Hepatocyte (in vitro differentiated cells): Measurements from ENCODE around the gene C19orf53.

ENCODE experiments used
- EZH2 ChIP-seq: fragments of 200-600 bp; sonication (generic); IDR thresholded peaks from 2 replicates; pipeline ENCODE4 v1.6.1; 2016; ENCODE audit warnings: antibody characterized with exemption, mild to moderate bottlenecking, borderline replicate concordance
- TF ChIP-seq, protein P1 (sequence below): fragments of 200-600 bp; sonication (generic); IDR thresholded peaks from 2 replicates; pipeline ENCODE4 v1.5.1; 2016; ENCODE audit warnings: antibody characterized with exemption, mild to moderate bottlenecking; ENCODE audit not compliant: poor library complexity

DNA sequence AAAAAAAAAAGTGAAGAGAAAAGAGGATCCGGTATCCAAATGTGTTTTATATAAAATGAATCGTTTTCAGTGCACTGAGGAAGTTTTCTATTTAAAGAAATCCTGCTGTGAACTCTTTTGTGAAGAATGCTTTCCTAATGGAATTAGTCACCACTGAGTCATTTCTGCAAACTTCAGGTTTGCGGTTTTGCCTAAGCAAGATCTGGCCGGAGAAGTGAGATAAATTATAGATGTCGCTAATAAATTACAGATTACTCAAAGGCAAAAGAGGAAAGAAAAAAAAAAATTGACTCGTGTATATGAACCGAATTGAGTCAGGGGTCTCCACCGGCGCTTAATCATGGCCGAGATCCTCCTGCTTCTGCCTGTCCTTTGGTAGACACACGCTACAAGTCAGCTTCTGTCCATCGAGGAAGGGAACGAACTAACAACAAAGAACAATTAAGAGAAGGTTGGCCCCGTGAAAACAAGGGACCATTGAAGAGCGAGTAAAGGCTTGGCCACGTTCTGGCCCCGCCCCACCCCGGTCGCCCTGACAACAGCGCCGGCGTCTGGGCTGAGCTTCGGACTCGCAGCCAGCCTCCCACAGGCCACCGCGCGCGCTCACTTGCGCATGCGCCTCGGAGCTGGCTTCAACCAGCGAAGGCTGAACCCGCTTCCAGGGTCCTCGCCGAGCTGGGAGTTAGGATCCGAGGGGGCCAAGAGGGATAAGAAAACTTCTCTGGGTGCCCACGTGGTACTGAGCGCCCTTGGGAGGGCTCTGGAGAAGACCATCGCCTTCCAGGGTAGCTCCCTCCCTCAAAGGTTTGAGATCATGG is 42.9 kb upstream of the C19orf53 start:
- TF ChIP-seq, protein P1, sequence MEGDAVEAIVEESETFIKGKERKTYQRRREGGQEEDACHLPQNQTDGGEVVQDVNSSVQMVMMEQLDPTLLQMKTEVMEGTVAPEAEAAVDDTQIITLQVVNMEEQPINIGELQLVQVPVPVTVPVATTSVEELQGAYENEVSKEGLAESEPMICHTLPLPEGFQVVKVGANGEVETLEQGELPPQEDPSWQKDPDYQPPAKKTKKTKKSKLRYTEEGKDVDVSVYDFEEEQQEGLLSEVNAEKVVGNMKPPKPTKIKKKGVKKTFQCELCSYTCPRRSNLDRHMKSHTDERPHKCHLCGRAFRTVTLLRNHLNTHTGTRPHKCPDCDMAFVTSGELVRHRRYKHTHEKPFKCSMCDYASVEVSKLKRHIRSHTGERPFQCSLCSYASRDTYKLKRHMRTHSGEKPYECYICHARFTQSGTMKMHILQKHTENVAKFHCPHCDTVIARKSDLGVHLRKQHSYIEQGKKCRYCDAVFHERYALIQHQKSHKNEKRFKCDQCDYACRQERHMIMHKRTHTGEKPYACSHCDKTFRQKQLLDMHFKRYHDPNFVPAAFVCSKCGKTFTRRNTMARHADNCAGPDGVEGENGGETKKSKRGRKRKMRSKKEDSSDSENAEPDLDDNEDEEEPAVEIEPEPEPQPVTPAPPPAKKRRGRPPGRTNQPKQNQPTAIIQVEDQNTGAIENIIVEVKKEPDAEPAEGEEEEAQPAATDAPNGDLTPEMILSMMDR, result no peak
- TF ChIP-seq EZH2, result no peak
